22Rv1 (cell line): ENCODE data around the gene NOTCH1.

Source experiments
- H3K27ac ChIP-seq: fragments of 450-650 bp; 2 replicates; pipeline ENCODE4 v1.5.1; 2017
- ZFX ChIP-seq: fragments of 450-650 bp; IDR thresholded peaks from 2 replicates; pipeline ENCODE4 v1.6.1; 2017; ENCODE audit warnings: antibody characterized with exemption, borderline replicate concordance
- TF ChIP-seq, protein P1 (sequence below): fragments of 450-650 bp; IDR thresholded peaks from 2 replicates; pipeline ENCODE4 v1.5.1; 2017; ENCODE audit warnings: mild to moderate bottlenecking

Gene NOTCH1

DNA sequence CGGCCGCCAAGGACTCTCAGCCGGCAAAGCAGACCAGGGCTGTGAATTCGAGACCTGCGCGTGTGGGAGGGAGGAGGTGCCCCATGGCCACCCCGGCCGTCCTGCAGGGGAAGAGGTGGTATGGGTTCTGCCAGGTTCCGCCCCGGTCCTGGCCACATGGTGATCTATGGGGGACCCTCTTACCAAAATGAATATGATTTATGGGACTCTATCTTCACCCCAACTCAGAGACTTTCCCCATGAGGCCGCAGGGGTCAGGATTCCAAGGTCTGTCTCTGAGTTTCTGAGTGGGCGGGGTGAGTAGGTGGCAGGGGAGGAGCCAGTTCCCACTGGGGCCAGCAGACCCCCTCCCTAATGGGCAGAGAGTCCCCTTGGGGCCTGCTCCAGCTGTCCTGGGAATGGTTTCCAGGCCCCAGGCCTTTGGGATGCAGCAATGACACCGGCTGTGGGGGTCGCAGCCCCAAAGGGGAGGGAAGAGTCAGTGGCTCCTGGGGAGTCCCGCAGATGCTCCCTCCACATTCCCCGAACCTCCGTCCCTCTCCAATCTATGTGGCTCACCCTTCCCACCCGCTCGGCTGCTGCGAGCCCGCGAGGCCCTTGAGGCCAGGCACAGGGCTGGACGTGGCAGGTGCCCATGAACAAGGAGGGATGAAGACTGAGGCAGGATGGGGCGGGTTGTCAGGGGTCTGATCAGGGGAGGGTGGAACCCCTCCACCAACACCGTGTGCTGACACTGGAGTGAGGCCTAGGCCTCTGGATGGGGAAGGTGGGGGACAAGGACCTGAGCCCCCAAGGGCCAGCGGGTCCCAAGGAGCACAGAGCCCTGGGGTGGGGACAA is 20.1 kb upstream of the NOTCH1 start:
- no peak overlapping the region for H3K27ac ChIP-seq

DNA sequence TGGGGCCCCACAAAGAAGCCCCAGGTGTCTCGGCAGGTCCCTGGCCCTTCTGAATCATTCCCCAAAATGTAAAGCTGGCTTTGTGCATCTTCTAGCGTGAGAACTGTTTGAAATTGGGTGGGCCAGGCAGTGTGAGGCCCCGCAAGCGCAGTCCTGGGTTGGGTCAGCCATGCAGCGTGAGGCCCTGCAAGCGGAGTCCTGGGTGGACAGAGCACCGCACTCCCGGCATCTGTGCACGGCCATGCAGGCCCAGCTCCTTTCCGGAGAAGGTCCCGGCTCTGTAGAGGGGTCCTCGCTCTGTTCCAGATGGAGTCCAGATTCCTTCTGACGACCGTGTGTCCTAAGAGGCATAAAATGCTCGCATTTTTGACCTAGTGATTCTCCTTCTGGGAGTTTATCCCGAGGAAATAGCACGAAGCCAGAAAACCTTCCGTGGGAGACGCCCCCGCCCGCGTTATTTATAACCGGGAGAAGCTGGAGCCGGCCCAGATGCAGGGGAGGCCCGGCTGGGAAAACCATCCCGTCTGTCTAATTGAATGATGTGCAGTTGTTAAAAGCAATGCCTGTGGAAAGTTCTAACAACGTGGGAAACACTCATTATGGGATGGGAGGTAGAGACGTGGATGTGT is 19.4 kb upstream of the NOTCH1 start:
- H3K27ac ChIP-seq = no peak overlapping the region
- TF ChIP-seq, protein P1, sequence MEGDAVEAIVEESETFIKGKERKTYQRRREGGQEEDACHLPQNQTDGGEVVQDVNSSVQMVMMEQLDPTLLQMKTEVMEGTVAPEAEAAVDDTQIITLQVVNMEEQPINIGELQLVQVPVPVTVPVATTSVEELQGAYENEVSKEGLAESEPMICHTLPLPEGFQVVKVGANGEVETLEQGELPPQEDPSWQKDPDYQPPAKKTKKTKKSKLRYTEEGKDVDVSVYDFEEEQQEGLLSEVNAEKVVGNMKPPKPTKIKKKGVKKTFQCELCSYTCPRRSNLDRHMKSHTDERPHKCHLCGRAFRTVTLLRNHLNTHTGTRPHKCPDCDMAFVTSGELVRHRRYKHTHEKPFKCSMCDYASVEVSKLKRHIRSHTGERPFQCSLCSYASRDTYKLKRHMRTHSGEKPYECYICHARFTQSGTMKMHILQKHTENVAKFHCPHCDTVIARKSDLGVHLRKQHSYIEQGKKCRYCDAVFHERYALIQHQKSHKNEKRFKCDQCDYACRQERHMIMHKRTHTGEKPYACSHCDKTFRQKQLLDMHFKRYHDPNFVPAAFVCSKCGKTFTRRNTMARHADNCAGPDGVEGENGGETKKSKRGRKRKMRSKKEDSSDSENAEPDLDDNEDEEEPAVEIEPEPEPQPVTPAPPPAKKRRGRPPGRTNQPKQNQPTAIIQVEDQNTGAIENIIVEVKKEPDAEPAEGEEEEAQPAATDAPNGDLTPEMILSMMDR = no peak
- no peak for TF ChIP-seq ZFX

More for the DNA sequence above, 20.1 kb upstream of the NOTCH1 start:
- TF ChIP-seq ZFX = no peak
- TF ChIP-seq, protein P1 = no peak

DNA sequence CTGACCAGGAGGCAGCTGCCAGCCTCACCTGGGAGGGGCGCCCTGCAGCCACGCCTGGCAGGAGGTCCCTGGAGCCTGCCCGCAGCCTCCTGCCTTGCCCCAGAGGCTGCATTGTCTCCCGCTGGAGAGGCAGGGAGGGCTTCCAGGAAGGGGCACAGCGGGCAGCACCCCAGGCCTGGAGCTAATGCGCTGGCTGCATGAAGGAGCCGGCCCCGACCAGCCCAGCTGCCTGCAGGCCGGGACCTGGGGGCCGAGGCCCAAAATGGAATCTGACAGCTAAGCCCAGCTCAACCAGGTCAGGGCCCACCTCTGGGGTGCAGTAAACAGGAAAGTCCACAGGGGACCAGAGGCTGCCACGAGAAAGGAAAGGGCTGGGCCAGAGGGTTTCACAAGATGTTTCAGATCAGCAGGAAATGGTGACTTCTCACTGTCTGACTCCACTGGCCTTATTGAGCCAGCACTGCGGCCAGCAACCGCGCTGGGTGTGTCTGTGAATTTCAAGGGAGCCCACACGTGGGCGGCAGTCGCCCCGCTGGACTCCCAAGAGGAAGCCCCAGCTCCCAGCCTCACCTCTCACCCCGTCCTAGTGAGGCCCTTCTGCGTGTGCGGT is 18.6 kb upstream of the NOTCH1 start:
- no peak for TF ChIP-seq ZFX
- TF ChIP-seq, protein P1 = no peak
- no peak overlapping the region for H3K27ac ChIP-seq

DNA sequence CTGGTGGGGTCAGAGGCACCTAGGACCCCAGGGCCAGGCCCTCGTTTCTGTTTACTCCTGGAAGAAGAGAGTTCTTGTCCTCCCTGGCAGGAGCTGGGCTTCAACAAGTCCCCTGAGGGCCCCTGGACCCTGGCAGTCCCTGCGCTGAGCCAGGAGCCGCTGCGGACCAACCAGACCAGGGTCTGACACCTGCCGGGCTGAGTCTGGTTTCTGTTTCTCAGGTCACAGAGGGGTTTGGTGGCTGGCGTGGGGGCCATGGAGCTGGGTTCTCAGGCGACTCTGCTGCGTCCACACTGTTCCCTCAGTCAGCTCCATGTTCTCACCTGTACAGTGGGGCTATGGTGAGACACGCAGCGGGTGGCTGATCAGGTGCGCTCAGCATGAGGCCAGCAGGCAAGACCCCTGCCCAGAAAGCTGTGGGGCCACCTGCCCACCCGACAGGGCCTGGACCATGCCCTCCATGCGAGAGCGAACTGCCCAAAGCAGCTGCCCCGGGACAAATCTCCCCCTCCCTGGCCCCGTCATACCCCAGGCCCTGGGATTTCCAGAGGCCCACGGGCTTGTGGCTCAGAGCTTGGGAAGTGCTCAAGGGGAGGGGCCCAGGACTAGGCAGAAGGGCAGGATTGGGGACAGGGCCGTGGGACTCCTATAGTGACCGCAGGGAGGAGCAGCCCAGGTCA is 17.9 kb upstream of the NOTCH1 start:
- TF ChIP-seq, protein P1 = no peak
- TF ChIP-seq ZFX = no peak
- H3K27ac ChIP-seq = no peak overlapping the region

DNA sequence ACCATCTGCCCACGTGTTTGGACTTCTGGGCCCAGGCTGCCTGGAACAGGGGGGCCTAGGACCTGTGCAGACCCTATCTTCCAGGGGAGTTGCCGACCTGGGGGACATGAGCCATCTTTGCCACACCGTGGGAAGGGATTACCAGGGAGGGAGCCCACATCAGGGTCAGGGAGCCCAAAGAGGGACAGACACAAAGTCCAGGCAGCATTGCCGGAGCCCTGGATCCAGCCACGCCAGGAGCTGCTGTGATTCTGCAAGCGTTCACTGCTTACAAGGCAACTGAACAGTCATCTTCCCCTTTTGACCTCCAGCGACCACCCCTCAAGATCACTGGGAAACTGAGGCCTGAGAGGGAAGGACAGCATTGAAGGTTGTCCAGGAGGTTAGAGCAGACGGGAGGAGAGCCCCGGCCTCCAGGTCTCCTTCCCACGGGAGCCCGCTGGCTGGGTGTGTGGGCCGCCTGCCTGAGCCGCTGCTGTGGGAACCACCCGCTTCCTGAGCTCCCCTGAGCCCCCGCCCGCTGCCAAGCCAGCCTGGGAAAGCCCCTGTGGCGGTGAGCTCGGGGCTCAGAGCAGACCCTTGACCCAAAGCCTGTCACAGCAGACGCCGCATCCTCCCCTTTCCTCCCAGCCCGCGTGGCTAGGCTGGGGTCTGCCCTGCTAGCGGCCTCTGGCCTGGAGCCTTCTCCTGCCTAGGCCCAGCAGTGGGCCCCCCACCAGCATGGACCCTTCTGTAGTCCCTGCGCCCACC is 17.1 kb upstream of the NOTCH1 start:
- H3K27ac ChIP-seq = no peak overlapping the region

DNA sequence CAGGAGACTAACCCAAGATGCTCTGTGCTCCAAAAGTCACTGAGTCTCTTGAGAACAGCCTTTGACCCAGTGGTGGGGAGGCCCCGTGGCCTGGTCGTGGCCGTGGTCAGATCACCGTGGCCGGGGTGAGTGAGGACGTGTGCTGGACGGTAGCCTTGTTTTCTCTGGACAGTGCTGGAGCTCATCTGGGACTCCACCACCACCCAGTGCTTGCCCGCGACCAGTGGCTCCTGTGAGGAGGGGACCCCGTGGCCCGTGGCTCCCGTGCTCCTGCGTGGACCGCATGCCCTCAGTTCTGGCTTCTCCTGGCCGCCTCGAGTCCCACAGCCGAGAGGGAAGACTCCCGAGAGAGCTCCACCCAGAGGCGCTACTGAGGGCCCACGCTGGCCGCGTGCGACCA is 15.9 kb upstream of the NOTCH1 start:
- no peak overlapping the region for H3K27ac ChIP-seq
- TF ChIP-seq ZFX = no peak
- TF ChIP-seq, protein P1 = no peak

More for the DNA sequence above, 17.1 kb upstream of the NOTCH1 start:
- TF ChIP-seq, protein P1 = no peak
- no peak for TF ChIP-seq ZFX
